DOHH2 (cell line): ENCODE data around the gene SCGB1A1.
"Not testable (repeated sequence)": the region's sequence is repeated elsewhere in the genome, so short reads cannot be mapped to it uniquely, and the experiment has no call there.

ENCODE experiments used
- EZH2phosphoT487 ChIP-seq: fragments of 200-600 bp; sonication (generic); IDR thresholded peaks from 2 replicates; pipeline ENCODE4 v1.6.1; 2017; ENCODE audit warnings: borderline replicate concordance, mild to moderate bottlenecking, antibody characterized with exemption, low read length, moderate library complexity, mixed read lengths
- TF ChIP-seq, protein P1 (sequence below): fragments of 200-600 bp; sonication (generic); IDR thresholded peaks from one replicate; pipeline ENCODE4 v1.5.1; 2014; ENCODE audit warnings: antibody characterized with exemption, mild to moderate bottlenecking, low read depth, low read length; ENCODE audit not compliant: poor library complexity, severe bottlenecking

DNA sequence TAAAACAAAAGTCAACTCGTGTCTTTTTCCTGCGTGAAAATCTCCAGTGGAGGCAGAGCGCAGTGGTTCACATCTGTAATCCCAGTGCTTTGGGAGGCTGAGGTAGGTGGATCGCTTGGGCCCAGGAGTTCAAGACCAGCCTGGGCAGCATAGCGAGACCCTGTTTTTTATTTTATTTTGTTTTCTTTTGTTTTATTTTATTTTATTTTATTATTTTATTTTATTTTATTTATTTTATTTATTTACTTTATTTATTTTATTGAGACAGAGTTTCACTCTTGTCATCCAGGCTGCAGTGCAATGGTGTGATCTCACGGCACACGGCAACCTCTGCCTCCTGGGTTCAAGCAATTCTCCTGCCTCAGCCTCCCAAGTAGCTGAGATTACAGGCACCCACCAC, 31.1 kb downstream of the SCGB1A1 start:
- TF ChIP-seq, protein P1, sequence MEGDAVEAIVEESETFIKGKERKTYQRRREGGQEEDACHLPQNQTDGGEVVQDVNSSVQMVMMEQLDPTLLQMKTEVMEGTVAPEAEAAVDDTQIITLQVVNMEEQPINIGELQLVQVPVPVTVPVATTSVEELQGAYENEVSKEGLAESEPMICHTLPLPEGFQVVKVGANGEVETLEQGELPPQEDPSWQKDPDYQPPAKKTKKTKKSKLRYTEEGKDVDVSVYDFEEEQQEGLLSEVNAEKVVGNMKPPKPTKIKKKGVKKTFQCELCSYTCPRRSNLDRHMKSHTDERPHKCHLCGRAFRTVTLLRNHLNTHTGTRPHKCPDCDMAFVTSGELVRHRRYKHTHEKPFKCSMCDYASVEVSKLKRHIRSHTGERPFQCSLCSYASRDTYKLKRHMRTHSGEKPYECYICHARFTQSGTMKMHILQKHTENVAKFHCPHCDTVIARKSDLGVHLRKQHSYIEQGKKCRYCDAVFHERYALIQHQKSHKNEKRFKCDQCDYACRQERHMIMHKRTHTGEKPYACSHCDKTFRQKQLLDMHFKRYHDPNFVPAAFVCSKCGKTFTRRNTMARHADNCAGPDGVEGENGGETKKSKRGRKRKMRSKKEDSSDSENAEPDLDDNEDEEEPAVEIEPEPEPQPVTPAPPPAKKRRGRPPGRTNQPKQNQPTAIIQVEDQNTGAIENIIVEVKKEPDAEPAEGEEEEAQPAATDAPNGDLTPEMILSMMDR, result not testable (repeated sequence)
- not testable (repeated sequence) for TF ChIP-seq EZH2phosphoT487
